HUES6 (cell line): ENCODE measurements around the gene CDC42EP5.

Source experiments
- H3K27ac ChIP-seq: 2 replicates; pipeline ENCODE4 v1.7.0; 2013; ENCODE audit warnings: low read depth, mild to moderate bottlenecking, low read length, inconsistent platforms
- H3K27me3 ChIP-seq: 2 replicates; pipeline ENCODE4 v1.6.1; 2013; ENCODE audit warnings: low read length; ENCODE audit not compliant: control insufficient read depth, insufficient read depth
- H3K36me3 ChIP-seq: 2 replicates; pipeline ENCODE4 v1.6.1; 2013; ENCODE audit warnings: low read length; ENCODE audit not compliant: control insufficient read depth, insufficient read depth
- H3K4me1 ChIP-seq: 2 replicates; pipeline ENCODE4 v1.6.1; 2013; ENCODE audit warnings: low read length; ENCODE audit not compliant: control insufficient read depth, insufficient read depth
- H3K4me3 ChIP-seq: 2 replicates; pipeline ENCODE4 v1.5.1; 2013; ENCODE audit warnings: low read depth, low read length
- H3K9ac ChIP-seq: one replicate; pipeline ENCODE4 v1.6.1; 2013; ENCODE audit warnings: mild to moderate bottlenecking, low read length
- H3K9me3 ChIP-seq: 2 replicates; pipeline ENCODE4 v1.6.1; 2013; ENCODE audit warnings: low read depth, low read length; ENCODE audit not compliant: control insufficient read depth, insufficient read depth

Gene CDC42EP5

DNA sequence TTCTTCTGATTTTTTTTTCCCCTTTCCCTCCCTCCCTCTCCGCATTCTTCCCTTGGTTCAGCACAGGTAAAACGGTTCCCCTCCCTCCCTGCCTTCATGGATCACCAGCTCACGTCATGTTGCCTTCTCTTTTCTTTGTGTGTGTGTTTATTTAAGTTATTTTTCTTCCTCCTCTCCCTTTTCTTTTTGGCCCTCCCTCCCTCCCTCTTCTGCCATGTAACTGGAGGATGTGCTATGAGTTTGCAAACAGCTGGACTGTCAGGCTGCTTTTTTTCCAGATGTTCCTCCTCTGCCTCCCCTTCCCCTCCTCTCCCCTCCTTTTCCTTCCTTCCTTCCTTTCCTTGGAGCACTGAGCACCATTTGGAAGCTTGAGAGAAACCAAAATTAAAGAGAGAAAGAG, 11.5 kb downstream of the CDC42EP5 start:
- Histone ChIP-seq H3K36me3 (peaks cover 50% of the 10 kb centered on the region), H3K4me3 (no peak overlapping the region), H3K27ac (no peak overlapping the region), H3K4me1 (peaks cover 4% of the 10 kb centered on the region), H3K9ac (no peak overlapping the region), H3K9me3 (no peaks in the 10 kb centered on the region), H3K27me3 (peaks cover 6% of the 10 kb centered on the region; the same call in 1 of the 2 replicates)

DNA sequence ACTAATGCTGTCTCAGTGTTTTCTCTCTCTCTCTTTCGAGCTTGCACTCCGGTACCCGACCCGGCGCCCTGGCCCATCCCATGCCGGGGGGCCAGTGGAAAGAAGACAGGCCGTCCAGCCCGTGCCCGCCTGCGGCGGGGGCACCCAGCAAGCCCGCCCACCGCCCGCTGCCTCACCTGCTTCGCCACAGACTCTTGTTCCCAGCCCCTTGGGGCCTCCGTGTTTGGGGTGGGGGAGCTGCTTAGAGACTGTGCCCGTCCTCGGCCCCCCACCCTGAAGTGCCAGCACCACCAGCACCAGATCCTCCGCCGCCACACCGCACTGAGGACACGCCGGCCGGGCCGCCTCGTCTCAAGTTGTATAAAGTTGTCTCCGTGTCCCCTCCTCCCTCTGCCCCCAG, 11.9 kb downstream of the CDC42EP5 start:
- H3K36me3 ChIP-seq: peaks cover 54% of the 10 kb centered on the region
- no peak overlapping the region for H3K4me3 ChIP-seq
- H3K9me3 ChIP-seq: no peaks in the 10 kb centered on the region
- H3K4me1 ChIP-seq: peaks cover 4% of the 10 kb centered on the region
- peaks cover 6% of the 10 kb centered on the region; the same call in 1 of the 2 replicates for H3K27me3 ChIP-seq
- no peak overlapping the region for H3K9ac ChIP-seq
- H3K27ac ChIP-seq: no peak overlapping the region

DNA sequence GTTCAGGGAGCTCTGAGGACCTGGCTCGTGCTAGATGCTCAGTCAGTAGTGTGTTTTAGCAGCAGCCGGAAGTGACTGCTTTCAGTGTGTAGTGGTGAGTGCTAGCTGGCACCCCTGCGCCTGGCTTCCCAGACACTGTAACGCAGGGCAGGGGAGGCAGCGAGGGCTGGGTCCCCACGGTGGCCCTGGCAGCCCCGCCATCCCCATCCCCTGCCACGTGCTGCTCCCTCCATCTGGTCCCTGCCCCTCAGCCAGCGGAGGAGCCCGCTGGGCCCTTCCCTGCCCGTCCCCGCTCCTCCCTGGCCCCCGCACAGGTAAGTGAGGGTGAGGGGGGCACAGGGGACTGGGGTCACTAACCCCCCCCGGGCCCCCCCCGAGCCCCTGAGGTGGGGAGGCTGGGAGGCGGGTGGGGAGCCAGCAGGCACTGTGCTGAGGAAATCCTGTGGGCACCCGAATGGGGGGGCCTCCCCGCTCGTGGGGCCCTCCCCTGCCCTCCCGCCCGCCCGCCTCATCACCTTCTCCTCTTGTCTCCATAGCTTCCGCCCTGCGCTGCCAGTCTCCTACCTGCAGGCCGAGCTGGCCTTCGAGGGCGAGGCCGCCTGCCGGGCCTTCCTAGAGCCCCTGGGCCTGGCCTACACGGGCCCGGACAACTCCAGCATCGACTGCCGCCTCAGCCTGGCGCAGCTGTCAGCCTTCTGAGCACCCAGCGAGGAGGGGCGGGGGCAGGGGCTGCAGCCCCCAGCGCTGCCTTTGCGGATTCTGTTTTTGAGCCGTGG, 12.7 kb downstream of the CDC42EP5 start:
- Histone ChIP-seq H3K27me3 (peaks cover 2% of the 10 kb centered on the region; the same call in 1 of the 2 replicates), H3K4me3 (no peak overlapping the region), H3K9ac (no peak overlapping the region), H3K36me3 (peaks cover 62% of the 10 kb centered on the region), H3K4me1 (peaks cover 4% of the 10 kb centered on the region), H3K9me3 (no peaks in the 10 kb centered on the region), H3K27ac (no peak overlapping the region)

DNA sequence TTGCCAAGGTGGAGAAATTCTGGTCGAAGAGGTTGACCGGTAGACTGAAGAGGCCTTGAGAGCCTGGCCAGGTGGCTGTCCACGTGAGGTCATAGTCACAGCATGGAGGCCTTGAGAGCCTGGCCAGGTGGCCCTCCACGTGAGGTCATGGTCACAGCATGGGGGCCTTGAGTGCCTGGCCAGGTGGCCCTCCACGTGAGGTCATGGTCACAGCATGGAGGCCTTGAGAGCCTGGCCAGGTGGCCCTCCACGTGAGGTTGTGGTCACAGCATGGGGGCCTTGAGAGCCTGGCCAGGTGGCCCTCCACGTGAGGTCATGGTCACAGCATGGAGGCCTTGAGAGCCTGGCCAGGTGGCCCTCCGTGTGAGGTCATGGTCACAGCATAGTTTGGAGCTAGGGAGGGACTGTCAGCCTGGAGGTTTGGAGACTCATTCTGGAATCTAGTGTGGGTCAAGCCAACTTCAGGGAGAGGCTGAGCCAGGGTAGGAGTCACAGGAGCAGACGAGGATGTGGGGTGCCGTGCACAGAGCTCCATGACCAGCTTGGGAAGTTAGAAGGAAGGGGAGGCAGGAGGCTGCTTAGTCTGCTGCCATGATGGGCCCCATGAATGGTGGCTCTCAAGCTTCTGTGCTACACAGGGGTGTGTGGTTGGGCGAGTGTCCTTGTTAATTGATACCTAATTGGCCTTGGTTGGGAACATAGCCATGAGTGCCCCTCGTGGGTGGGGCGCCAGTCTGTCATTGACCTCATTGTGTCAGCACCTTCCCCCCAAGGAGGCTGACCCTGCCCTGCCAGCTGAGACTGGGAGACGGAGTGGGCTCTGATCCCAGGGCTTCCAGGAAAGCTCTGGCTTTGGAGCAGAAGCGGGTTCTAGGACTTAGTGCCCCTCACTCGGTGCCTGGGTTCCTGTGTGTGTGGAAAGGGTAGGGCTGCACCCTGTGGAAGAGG, 13.5 kb downstream of the CDC42EP5 start:
- peaks cover 4% of the 10 kb centered on the region for H3K4me1 ChIP-seq
- no peak overlapping the region for H3K27ac ChIP-seq
- no peak overlapping the region for H3K4me3 ChIP-seq
- H3K9ac ChIP-seq: no peak overlapping the region
- H3K36me3 ChIP-seq: peaks cover 71% of the 10 kb centered on the region
- H3K9me3 ChIP-seq: no peaks in the 10 kb centered on the region
- H3K27me3 ChIP-seq: no peaks in the 10 kb centered on the region

DNA sequence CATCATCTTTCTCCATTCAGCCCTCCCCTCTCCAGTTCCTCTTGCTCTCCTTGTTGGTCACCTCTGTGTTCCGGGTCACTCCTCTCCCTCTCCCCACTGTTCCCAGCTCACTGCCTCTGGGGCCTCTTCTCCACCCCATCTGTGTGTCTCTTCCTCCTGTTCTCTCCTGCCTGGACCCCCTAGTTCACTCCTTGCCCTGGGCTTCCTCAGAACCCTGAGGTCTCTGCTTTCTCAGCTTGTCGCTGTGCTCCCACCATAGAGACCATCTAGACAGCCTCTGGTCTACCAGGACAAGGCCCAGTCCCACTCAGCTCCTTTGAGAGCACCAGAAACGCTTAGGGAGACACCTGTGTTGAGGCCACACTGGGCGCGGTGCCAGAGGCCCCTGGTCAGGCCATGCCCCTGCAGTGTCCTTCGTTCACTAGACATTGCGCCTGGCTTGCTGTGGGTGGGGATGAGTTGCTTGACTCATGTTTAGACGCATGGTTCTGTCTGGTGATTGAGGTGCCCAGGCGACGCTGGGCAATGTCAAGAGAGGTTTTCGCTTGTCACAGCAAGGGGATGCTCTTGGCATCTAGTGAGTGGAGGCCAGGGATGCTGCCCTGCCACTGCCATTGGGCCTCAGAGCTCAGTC, 14.3 kb downstream of the CDC42EP5 start:
- Histone ChIP-seq H3K4me1 (peaks cover 4% of the 10 kb centered on the region), H3K36me3 (peaks cover 79% of the 10 kb centered on the region), H3K4me3 (no peak overlapping the region), H3K9ac (no peak overlapping the region), H3K27ac (no peak overlapping the region), H3K9me3 (no peaks in the 10 kb centered on the region), H3K27me3 (no peaks in the 10 kb centered on the region)

GRCh38 chr19:54457773-54458647, 15.1 kb downstream of the CDC42EP5 start:
- Histone ChIP-seq H3K27ac (no peak overlapping the region), H3K9me3 (no peaks in the 10 kb centered on the region), H3K27me3 (no peaks in the 10 kb centered on the region), H3K4me3 (no peak overlapping the region), H3K36me3 (peaks cover 86% of the 10 kb centered on the region), H3K9ac (no peak overlapping the region), H3K4me1 (peaks cover 4% of the 10 kb centered on the region)

DNA sequence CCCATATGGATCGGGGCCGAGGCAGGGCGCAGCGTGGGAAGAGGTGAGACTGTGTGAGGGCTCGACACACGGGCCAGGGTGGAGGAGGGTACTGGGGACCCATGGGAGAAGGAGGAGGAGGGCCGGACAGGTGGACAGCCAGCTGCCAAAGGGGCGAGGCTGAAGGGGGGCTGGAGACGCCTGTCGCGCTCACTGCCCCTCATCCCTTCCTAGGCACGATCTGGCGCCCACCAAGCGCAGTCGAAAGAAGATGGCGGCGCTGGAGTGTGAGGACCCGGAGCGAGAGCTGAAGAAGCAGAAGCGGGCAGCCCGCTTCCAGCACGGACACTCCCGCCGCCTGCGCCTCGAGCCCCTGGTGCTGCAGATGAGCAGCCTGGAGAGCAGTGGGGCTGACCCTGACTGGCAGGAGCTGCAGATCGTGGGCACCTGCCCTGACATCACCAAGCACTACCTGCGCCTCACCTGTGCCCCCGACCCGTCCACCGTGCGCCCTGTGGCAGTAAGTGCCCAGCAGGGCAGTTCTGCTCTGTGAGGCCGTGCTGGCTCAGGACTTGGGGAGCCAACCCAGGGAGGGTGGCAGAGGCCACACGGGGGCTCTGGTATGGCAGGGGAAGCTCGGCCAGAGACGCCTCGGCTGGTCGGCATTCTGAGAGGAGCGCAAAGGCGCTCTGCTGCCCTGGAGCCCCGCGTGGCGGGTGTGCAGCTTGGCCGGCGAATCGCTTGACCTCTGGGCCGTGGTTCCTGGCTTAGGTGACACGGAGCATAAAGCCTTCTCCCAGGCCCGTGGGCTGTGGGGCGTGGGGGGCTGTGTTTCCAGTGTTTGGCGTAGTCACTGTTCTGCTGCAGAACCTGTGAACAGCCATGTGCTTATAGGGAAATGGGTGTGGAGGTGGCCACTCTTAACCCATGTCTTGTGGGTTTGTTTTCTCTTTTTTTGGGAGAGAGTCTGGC, 16.4 kb downstream of the CDC42EP5 start:
- H3K9me3 ChIP-seq: no peaks in the 10 kb centered on the region
- no peaks in the 10 kb centered on the region for H3K4me1 ChIP-seq
- H3K27ac ChIP-seq: no peak overlapping the region
- no peaks in the 10 kb centered on the region for H3K27me3 ChIP-seq
- no peak overlapping the region for H3K4me3 ChIP-seq
- H3K9ac ChIP-seq: no peak overlapping the region
- peaks cover 95% of the 10 kb centered on the region for H3K36me3 ChIP-seq

- H3K4me1 ChIP-seq: no peaks in the 10 kb centered on the region
- H3K27me3 ChIP-seq: no peaks in the 10 kb centered on the region
- no peak overlapping the region for H3K9ac ChIP-seq
- no peak overlapping the region for H3K4me3 ChIP-seq
- H3K27ac ChIP-seq: no peak overlapping the region
- H3K9me3 ChIP-seq: no peaks in the 10 kb centered on the region
- peaks cover 96% of the 10 kb centered on the region for H3K36me3 ChIP-seq
These were observed 17.2 kb downstream of the CDC42EP5 start for GRCh38 chr19:54455786-54456422.

DNA sequence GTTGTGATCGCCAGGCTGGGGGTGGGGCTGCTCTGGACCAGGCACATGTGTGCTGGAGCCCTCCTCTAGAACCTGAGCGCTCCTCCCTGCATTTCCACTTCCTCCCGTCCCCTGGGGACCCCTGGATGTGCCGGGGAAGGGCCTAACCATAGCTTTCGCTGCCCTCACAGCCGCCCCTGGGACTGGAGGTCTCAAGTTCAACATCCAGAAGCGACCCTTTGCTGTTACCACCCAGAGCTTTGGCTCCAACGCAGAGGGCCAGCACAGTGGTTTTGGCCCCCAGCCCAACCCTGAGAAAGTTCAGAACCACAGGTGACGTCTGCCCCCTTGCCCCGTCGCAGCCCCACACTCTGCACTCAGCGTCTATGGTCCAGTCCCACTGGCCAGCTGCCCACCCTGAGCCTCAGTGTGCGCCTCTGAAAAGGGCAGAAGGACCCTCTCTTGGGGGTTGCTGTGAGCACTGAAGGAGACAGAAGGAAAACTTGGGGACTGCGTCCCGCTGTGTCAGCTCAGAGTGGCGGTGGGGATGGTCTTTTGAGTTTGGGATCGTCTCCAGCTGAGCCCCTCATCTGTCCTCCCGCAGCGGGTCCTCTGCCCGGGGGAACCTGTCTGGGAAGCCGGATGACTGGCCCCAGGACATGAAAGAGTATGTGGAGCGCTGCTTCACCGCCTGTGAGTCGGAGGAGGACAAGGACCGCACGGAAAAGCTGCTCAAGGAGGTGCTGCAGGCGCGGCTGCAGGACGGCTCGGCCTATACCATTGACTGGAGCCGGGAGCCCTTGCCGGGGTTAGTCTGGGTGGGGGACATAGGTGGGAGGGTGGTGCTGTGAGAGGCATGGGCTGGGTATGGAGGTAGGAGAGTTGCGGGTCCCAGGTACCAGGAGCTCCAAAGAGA, 18.1 kb downstream of the CDC42EP5 start:
- peaks cover 94% of the 10 kb centered on the region for H3K36me3 ChIP-seq
- no peak overlapping the region for H3K27ac ChIP-seq
- H3K9ac ChIP-seq: no peak overlapping the region
- no peaks in the 10 kb centered on the region for H3K9me3 ChIP-seq
- no peak overlapping the region for H3K4me3 ChIP-seq
- H3K4me1 ChIP-seq: 0 out of 2 replicates have a peak, but pooled peaks cover 3% of the 10 kb centered on the region
- no peaks in the 10 kb centered on the region for H3K27me3 ChIP-seq
